CD4-positive, alpha-beta T cell treated with Interleukin-1 beta for 1 hour (primary cell): ENCODE measurements around the gene SLC8B1.

Experiments used
- DNase-seq, 2 donors: peaks; one replicate each; pipeline ENCODE4 v3.0.0-alpha.2; 2020 to 2022

The SLC8B1 gene

GRCh38 chr12:113292547-113292946 lies 42.4 kb downstream of the SLC8B1 start:
- no peak for DNase-seq

GRCh38 chr12:113292091-113292490 lies 42.8 kb downstream of the SLC8B1 start:
- DNase-seq, result no peak

GRCh38 chr12:113291586-113291985 lies 43.3 kb downstream of the SLC8B1 start:
- DNase-seq, result no peak

- DNase-seq, result no peak
These were observed 44.4 kb downstream of the SLC8B1 start for GRCh38 chr12:113290506-113290905.

- DNase-seq, result no peak
These were observed 45.5 kb downstream of the SLC8B1 start for GRCh38 chr12:113289361-113289760.

- no peak for DNase-seq
These were observed 47.0 kb downstream of the SLC8B1 start for GRCh38 chr12:113287899-113288282.

GRCh38 chr12:113287146-113287898 lies 47.6 kb downstream of the SLC8B1 start:
- no peak for DNase-seq

- no peak for DNase-seq
These were observed 48.2 kb downstream of the SLC8B1 start for GRCh38 chr12:113286712-113287111.

GRCh38 chr12:113285679-113286610 lies 49.0 kb downstream of the SLC8B1 start:
- DNase-seq, result no peak

- DNase-seq, result no peak
These were observed 50.2 kb downstream of the SLC8B1 start for GRCh38 chr12:113284751-113285150.

- DNase-seq, result no peak
These were observed 56.3 kb downstream of the SLC8B1 start for GRCh38 chr12:113278633-113279032.

- no peak for DNase-seq
These were observed 56.8 kb downstream of the SLC8B1 start for GRCh38 chr12:113278141-113278540.

- DNase-seq, result no peak
These were observed 57.4 kb downstream of the SLC8B1 start for GRCh38 chr12:113277511-113277910.

- DNase-seq, result no peak
These were observed 57.9 kb downstream of the SLC8B1 start for GRCh38 chr12:113276946-113277500.

GRCh38 chr12:113276306-113276705 lies 58.6 kb downstream of the SLC8B1 start:
- no peak for DNase-seq

GRCh38 chr12:113274848-113275247 lies 60.1 kb downstream of the SLC8B1 start:
- DNase-seq, result no peak

- no peak for DNase-seq
These were observed 61.7 kb downstream of the SLC8B1 start for GRCh38 chr12:113273053-113273725.

- DNase-seq, result peak in 1 of 2 donors; percentile 43
These were observed 62.9 kb downstream of the SLC8B1 start for GRCh38 chr12:113271853-113272561.

GRCh38 chr12:113271466-113271852 lies 63.5 kb downstream of the SLC8B1 start:
- DNase-seq, result no peak

GRCh38 chr12:113270709-113271009 lies 64.2 kb downstream of the SLC8B1 start:
- DNase-seq, result no peak

GRCh38 chr12:113269257-113269943 lies 65.5 kb downstream of the SLC8B1 start:
- DNase-seq, result no peak

GRCh38 chr12:113268621-113269020 lies 66.3 kb downstream of the SLC8B1 start:
- no peak for DNase-seq
